ENCODE measurements around the gene RBM4B. TPM values are rescaled to one million over a fixed set of nuclear protein-coding genes. Genes with fewer than 3 reads are reported as not detected.
A peak's percentile ranks its signal among the peaks of the same experiment; 100 is the strongest.

RBM4B gene
- total and polyA plus RNA-seq, 2 donors from 2014 or later = 18.2 to 20.8 TPM

DNA sequence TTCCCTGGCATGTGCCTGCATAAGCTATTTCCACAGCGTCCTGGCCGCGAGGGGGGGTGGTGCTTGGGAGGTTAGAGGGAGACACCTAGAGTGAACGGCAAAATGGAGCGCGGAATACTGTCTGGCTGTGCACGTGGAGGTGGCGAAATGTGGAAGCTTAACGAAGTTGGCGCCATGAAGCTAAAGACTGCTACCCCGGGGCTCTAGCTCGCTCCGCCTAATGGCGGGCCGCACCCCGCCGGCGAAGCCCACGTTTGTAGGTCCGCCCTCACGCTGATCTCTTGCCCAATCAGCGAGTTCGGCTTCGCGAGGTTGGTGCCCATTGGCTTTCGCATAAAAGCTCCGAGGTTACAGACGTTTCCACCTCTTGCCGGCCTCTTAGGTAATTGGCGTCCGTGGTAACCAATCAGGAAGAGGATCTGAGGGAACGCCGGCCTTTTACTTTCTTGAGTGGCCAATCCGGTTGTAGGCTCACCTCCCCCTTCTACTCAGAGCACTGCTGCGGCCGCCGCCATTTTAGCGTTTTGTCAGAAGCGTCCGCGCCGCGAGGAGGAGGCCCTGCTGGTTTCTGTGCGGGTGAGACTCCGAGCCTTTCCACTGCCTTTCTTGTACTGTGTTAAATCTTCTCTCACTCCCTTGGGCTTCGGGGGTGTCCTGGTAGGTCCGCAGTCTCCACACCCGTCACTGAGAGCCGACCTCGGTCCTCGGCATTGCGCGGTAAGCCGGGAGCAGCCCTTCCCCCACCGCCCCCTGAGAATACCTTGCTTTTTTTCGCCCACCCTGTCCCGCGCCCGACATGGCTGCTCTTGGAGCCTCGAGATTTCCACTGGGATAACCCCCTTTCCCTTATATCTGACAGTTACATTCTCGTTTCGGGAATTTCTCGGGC lies 39.3 kb downstream of the RBM4B start, which contains the start of gene RBM4:
TSS of gene RBM4 (plus strand) at position 527 of the 889 bp plus-strand sequence. CDS start 1,009 bp downstream, outside the sequence.
- TF ChIP-seq, protein P1, sequence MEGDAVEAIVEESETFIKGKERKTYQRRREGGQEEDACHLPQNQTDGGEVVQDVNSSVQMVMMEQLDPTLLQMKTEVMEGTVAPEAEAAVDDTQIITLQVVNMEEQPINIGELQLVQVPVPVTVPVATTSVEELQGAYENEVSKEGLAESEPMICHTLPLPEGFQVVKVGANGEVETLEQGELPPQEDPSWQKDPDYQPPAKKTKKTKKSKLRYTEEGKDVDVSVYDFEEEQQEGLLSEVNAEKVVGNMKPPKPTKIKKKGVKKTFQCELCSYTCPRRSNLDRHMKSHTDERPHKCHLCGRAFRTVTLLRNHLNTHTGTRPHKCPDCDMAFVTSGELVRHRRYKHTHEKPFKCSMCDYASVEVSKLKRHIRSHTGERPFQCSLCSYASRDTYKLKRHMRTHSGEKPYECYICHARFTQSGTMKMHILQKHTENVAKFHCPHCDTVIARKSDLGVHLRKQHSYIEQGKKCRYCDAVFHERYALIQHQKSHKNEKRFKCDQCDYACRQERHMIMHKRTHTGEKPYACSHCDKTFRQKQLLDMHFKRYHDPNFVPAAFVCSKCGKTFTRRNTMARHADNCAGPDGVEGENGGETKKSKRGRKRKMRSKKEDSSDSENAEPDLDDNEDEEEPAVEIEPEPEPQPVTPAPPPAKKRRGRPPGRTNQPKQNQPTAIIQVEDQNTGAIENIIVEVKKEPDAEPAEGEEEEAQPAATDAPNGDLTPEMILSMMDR (IDR thresholded peaks at IDR 0.05; ENCODE audit: borderline replicate concordance, extremely low read depth, insufficient read depth) = no peak
- H3K9me3 ChIP-seq (ENCODE audit: control insufficient read depth in 2 of 3, insufficient read depth in 1 of 3, low read length in 3 of 3) = no peaks in the 10 kb centered on the region
- no peaks in the 10 kb centered on the region for H3K27me3 ChIP-seq (ENCODE audit: control insufficient read depth, insufficient read depth, low read length)
- H3K4me1 ChIP-seq (ENCODE audit: control insufficient read depth in 2 of 3, insufficient read depth in 2 of 3, low read depth in 1 of 3, low read length in 3 of 3) = peaks cover 8 to 30% (median 25%) of the 10 kb centered on the region in 3 donors
- H3K27ac ChIP-seq (ENCODE audit: low read depth in 2 of 2, low read length in 2 of 2) = peak within 1 kb of the TSS; percentile 90 to 95
- peak within 1 kb of the TSS; percentile 89 to 99 (median 95) for H3K4me3 ChIP-seq (ENCODE audit: low read length in 3 of 3)
- FAIRE-seq = peak; percentile 88
- peak; percentile 98 to 100 (median 99) for DNase-seq
- peak within 1 kb of the TSS; percentile 91 to 98 (median 97) for H3K9ac ChIP-seq (ENCODE audit: low read length in 3 of 3)
- H3K36me3 ChIP-seq (ENCODE audit: control insufficient read depth in 2 of 3, insufficient read depth in 3 of 3, low read length in 3 of 3) = peaks cover 8 to 13% (median 10%) of the 10 kb centered on the region in 3 donors
- intact Hi-C loops (cut with DNase I) = no loop called here

DNA sequence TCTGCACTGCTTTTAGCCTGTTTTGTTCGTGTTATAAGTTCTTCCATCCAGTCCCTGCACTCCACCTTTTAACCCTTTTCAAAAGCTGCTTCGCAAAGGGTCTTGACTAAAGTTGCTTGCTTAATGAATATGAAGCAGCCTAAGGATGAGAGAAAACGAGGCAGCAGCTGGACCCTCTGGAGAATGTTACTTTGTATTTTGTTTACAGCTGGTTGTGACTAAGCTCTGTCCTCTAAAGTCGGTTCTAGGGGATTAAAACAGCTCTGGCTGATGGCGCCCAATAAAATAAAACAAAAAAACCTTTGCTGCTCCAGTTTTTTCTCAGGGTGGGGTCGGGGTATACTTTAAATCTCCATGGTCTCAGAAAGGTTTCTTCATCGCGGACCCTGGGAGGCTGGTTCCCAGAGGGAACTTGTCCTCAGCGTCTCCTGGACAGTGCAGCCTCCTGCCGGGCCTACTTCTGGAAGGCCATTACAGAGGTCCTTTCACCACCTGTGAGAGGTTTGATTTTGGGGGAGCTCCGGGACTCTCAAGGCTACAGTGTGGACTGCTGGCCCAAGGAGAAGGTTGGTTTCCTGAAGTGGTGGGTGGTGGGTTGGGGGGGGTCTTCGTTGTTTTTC lies 40.0 kb downstream of the RBM4B start:
- H3K9ac ChIP-seq (ENCODE audit: low read length in 3 of 3) = peak overlapping the region; percentile 2 to 79 (median 44)
- H3K27ac ChIP-seq (ENCODE audit: low read depth in 2 of 2, low read length in 2 of 2) = peak overlapping the region; percentile 68 to 81
- TF ChIP-seq, protein P1 (IDR thresholded peaks at IDR 0.05; ENCODE audit: borderline replicate concordance, extremely low read depth, insufficient read depth) = no peak
- intact Hi-C loops (cut with DNase I) = no loop called here
- DNase-seq (peak in 1 of 5 donors; percentile 12), FAIRE-seq (no peak)
- no peaks in the 10 kb centered on the region for H3K27me3 ChIP-seq (ENCODE audit: control insufficient read depth, insufficient read depth, low read length)
- peaks cover 8 to 10% (median 8%) of the 10 kb centered on the region in 3 donors for H3K36me3 ChIP-seq (ENCODE audit: control insufficient read depth in 2 of 3, insufficient read depth in 3 of 3, low read length in 3 of 3)
- H3K4me3 ChIP-seq (ENCODE audit: low read length in 3 of 3) = peak overlapping the region; percentile 59 to 89 (median 89)
- H3K9me3 ChIP-seq (ENCODE audit: control insufficient read depth in 2 of 3, insufficient read depth in 1 of 3, low read length in 3 of 3) = no peaks in the 10 kb centered on the region
- H3K4me1 ChIP-seq (ENCODE audit: control insufficient read depth in 2 of 3, insufficient read depth in 2 of 3, low read depth in 1 of 3, low read length in 3 of 3) = peaks cover 8 to 25% (median 20%) of the 10 kb centered on the region in 3 donors

DNA sequence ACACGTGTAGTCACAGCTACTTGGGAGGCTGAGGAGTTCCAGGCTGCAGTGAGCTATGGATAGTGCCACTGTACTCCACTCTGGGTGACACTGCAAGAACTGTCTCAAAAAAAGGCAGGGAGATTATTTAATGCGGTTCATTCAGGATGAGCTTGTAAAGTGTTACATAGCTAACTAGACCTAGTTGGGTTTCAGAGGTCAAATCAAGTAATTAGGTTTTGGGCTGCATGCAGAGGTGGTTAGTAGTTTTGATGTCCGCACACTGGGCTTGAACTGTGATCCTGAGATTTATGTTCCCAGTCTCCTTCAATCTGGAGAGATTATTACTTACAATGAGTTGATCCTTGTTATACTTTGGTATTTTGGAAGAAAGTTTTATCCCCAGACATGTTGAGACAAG lies 41.3 kb downstream of the RBM4B start:
- peaks cover 8 to 16% (median 8%) of the 10 kb centered on the region in 3 donors for H3K4me1 ChIP-seq (ENCODE audit: control insufficient read depth in 2 of 3, insufficient read depth in 2 of 3, low read depth in 1 of 3, low read length in 3 of 3)
- intact Hi-C loops (cut with DNase I) = no loop called here
- DNase-seq (no peak), FAIRE-seq (no peak)
- no peak overlapping the region for H3K4me3 ChIP-seq (ENCODE audit: low read length in 3 of 3)
- no peaks in the 10 kb centered on the region for H3K27me3 ChIP-seq (ENCODE audit: control insufficient read depth, insufficient read depth, low read length)
- H3K9ac ChIP-seq (ENCODE audit: low read length in 3 of 3) = no peak overlapping the region
- H3K36me3 ChIP-seq (ENCODE audit: control insufficient read depth in 2 of 3, insufficient read depth in 3 of 3, low read length in 3 of 3) = peaks cover 4 to 10% (median 10%) of the 10 kb centered on the region in 3 donors
- H3K27ac ChIP-seq (ENCODE audit: low read depth in 2 of 2, low read length in 2 of 2) = no peak overlapping the region
- H3K9me3 ChIP-seq (ENCODE audit: control insufficient read depth in 2 of 3, insufficient read depth in 1 of 3, low read length in 3 of 3) = no peaks in the 10 kb centered on the region
- TF ChIP-seq, protein P1 (IDR thresholded peaks at IDR 0.05; ENCODE audit: borderline replicate concordance, extremely low read depth, insufficient read depth) = no peak

All from kidney (tissue), 14 donors.